HCT116 (cell line): ENCODE measurements around the gene LIN7B. TPM values are rescaled to one million over a fixed set of nuclear protein-coding genes. Genes with fewer than 3 reads are reported as not detected.

Experiments used
- ATAC-seq: fragments of 200-7000 bp; cut with Tn5 transposase; 2 replicates; pipeline ENCODE4 v1.9.1; 2020; ENCODE audit warnings: mild to moderate bottlenecking, moderate library complexity
- BruUV-seq: library from RNA; stranded (reverse); fragments of 400-500 nt; replicated peaks from 2 replicates; lab custom pipeline; 2021; lab: Mats Ljungman, UMichigan
- CTCF ChIA-PET: fragments of 300-600 bp; sonication (Branson Sonifier 250); formaldehyde crosslinking; loops from one replicate; lab custom pipeline; 2021; ENCODE audit warnings: antibody characterized with exemption; lab: Charles Lee
- POLR2A ChIA-PET: fragments of 300-600, 350-600 bp; sonication (Branson Sonifier 250); formaldehyde crosslinking; loops from one replicate; lab custom pipeline; 2021; ENCODE audit warnings: antibody characterized with exemption; lab: Charles Lee
- RAD21 ChIA-PET, 2 experiments: fragments of 300-600 bp; sonication (Branson Sonifier 250); formaldehyde crosslinking; loops; one replicate each; lab custom pipeline; 2023; ENCODE audit warnings: low total read pairs in 2 of 2; ENCODE audit not compliant: uncharacterized antibody in 2 of 2, unreplicated experiment in 2 of 2, low non-redundant PET in 1 of 2; lab: Charles Lee
- DNase-seq: peaks from one replicate; pipeline ENCODE4 v3.0.0-alpha.2; 2010; ENCODE audit warnings: low read depth, low spot score
- H2AFZ ChIP-seq: fragments of 200-600 bp; shearing (Covaris generic), sonication (generic); 2 replicates; pipeline ENCODE4 v1.6.1; 2017; ENCODE audit warnings: low read depth, mixed run types, mixed read lengths, antibody characterized with exemption, low read length; ENCODE audit not compliant: poor library complexity, severe bottlenecking
- H3K27ac ChIP-seq: 2 replicates; pipeline ENCODE4 v1.5.1; 2012; ENCODE audit warnings: low read depth, low read length
- H3K27me3 ChIP-seq: fragments of 200-600 bp; sonication (generic); 2 replicates; pipeline ENCODE4 v1.6.1; 2016; ENCODE audit warnings: mixed run types, low read length, mixed read lengths; ENCODE audit not compliant: insufficient read depth
- H3K36me3 ChIP-seq, 2 experiments: fragments of 200-500 bp in 1 of 2; fragments of 200-600 bp in 1 of 2; sonication (Bioruptor generic) in 1 of 2; sonication (generic) in 1 of 2; 2 replicates each; pipeline versions ENCODE4 v1.5.1 to v1.6.1; 2014 to 2016; ENCODE audit warnings: low read length in 2 of 2, inconsistent platforms in 1 of 2, mixed read lengths in 1 of 2, mixed run types in 1 of 2; ENCODE audit not compliant: insufficient read depth in 2 of 2, control insufficient read depth in 1 of 2
- H3K4me1 ChIP-seq, 2 experiments: fragments of 200-600 bp in 1 of 2; sonication (generic) in 1 of 2; 2 replicates each; pipeline versions ENCODE4 v1.5.1 to v1.6.1; 2012 to 2017; ENCODE audit warnings: low read length in 2 of 2, inconsistent platforms in 1 of 2, mild to moderate bottlenecking in 1 of 2, mixed read lengths in 1 of 2, mixed run types in 1 of 2, moderate library complexity in 1 of 2; ENCODE audit not compliant: insufficient read depth in 2 of 2, control insufficient read depth in 1 of 2
- H3K4me2 ChIP-seq: fragments of 200-600 bp; sonication (generic); 2 replicates; pipeline ENCODE4 v1.6.1; 2017; ENCODE audit warnings: mixed run types, low read length, mixed read lengths
- H3K4me3 ChIP-seq, 2 experiments: fragments of 200-600 bp in 1 of 2; sonication (generic) in 1 of 2; replicated peaks in 1 of 2; 2 replicates each; pipeline ENCODE4 v1.5.1; 2011 to 2016; ENCODE audit warnings: low read length in 2 of 2, control low read depth in 1 of 2, low read depth in 1 of 2, mild to moderate bottlenecking in 1 of 2, mixed read lengths in 1 of 2, mixed run types in 1 of 2
- H3K79me2 ChIP-seq: fragments of 200-600 bp; sonication (generic); 2 replicates; pipeline ENCODE4 v1.6.1; 2017; ENCODE audit warnings: mild to moderate bottlenecking, mixed run types, low read length, moderate library complexity, mixed read lengths; ENCODE audit not compliant: insufficient read depth
- H3K9ac ChIP-seq: fragments of 200-600 bp; sonication (generic); 2 replicates; pipeline ENCODE4 v1.6.1; 2016; ENCODE audit warnings: low read length, mixed read lengths
- H3K9me2 ChIP-seq: fragments of 200-600 bp; sonication (generic), shearing (Covaris generic); 2 replicates; pipeline ENCODE4 v1.6.1; 2017; ENCODE audit warnings: mixed run types, mild to moderate bottlenecking, moderate library complexity; ENCODE audit not compliant: insufficient read depth
- H3K9me3 ChIP-seq, 2 experiments: fragments of 200-500 bp in 1 of 2; fragments of 200-600 bp in 1 of 2; sonication (Bioruptor generic) in 1 of 2; sonication (generic) in 1 of 2; 2 replicates each; pipeline ENCODE4 v1.6.1; 2014 to 2017; ENCODE audit warnings: low read length in 2 of 2, mixed read lengths in 2 of 2, inconsistent platforms in 1 of 2, low read depth in 1 of 2, mild to moderate bottlenecking in 1 of 2, mixed run types in 1 of 2, moderate library complexity in 1 of 2; ENCODE audit not compliant: control insufficient read depth in 1 of 2, insufficient read depth in 1 of 2
- H4K20me1 ChIP-seq: fragments of 200-600 bp; sonication (generic), shearing (Covaris generic); 2 replicates; pipeline ENCODE4 v1.6.1; 2017; ENCODE audit warnings: mixed run types, mild to moderate bottlenecking, moderate library complexity; ENCODE audit not compliant: insufficient read depth
- CBX3 ChIP-seq: IDR thresholded peaks from 2 replicates; pipeline ENCODE4 v1.6.1; 2012; ENCODE audit warnings: low read depth
- EGR1 ChIP-seq: IDR thresholded peaks from 2 replicates; pipeline ENCODE4 v1.6.1; 2012; ENCODE audit warnings: low read depth
- EZH2phosphoT487 ChIP-seq: fragments of 200-600 bp; IDR thresholded peaks from 2 replicates; pipeline ENCODE4 v1.6.1; 2018; ENCODE audit warnings: antibody characterized with exemption, borderline replicate concordance
- JUND ChIP-seq: IDR thresholded peaks from 2 replicates; pipeline ENCODE4 v1.6.1; 2012
- POLR2A ChIP-seq: IDR thresholded peaks from 2 replicates; pipeline ENCODE4 v1.7.0; 2011; ENCODE audit warnings: borderline replicate concordance; ENCODE audit not compliant: insufficient read depth, insufficient read length; ENCODE audit errors: extremely low read depth
- RAD21 ChIP-seq: IDR thresholded peaks from 2 replicates; pipeline ENCODE4 v1.6.1; 2012; ENCODE audit warnings: low read depth, mild to moderate bottlenecking
- SIN3A ChIP-seq: IDR thresholded peaks from 2 replicates; pipeline ENCODE4 v1.6.1; 2012; ENCODE audit warnings: low read depth
- SP1 ChIP-seq: IDR thresholded peaks from 2 replicates; pipeline ENCODE4 v1.6.1; 2012; ENCODE audit warnings: low read depth
- SRF ChIP-seq: IDR thresholded peaks from 2 replicates; pipeline ENCODE4 v1.6.1; 2012; ENCODE audit warnings: low read depth
- TCF7L2 ChIP-seq: IDR thresholded peaks from 2 replicates; pipeline ENCODE4 v1.7.0; 2011; ENCODE audit warnings: borderline replicate concordance, inconsistent platforms; ENCODE audit not compliant: insufficient read depth, insufficient read length; ENCODE audit errors: extremely low read depth
- YY1 ChIP-seq: IDR thresholded peaks from 2 replicates; pipeline ENCODE4 v1.6.1; 2011; ENCODE audit warnings: low read length, low read depth, moderate library complexity, mild to moderate bottlenecking; ENCODE audit not compliant: insufficient replicate concordance; ENCODE audit errors: extremely low read depth
- ZFX ChIP-seq: fragments of 450-650 bp; IDR thresholded peaks from 2 replicates; pipeline ENCODE4 v1.6.1; 2017
- intact Hi-C: fragments of 100-400 bp; cut with micrococcal nuclease; formaldehyde crosslinking; loops from 2 replicates; pipeline ENCODE4 v1.10.0; 2022
- total RNA-seq: library from RNA; stranded (reverse); gene quantifications from one replicate; pipeline ENCODE4 v1.2.1, GENCODE V29; 2021; ENCODE audit not compliant: unreplicated experiment
- TF ChIP-seq, protein P1 (sequence below): IDR thresholded peaks from 2 replicates; pipeline ENCODE4 v1.6.1; 2012
- TF ChIP-seq, protein P2 (sequence below): IDR thresholded peaks from 2 replicates; pipeline ENCODE4 v1.6.1; 2011; ENCODE audit warnings: mild to moderate bottlenecking, low read length, moderate library complexity; ENCODE audit not compliant: insufficient replicate concordance; ENCODE audit errors: extremely low read depth

LIN7B gene
- total RNA-seq, 1 experiment from 2014 or later, result 7.2 TPM

DNA sequence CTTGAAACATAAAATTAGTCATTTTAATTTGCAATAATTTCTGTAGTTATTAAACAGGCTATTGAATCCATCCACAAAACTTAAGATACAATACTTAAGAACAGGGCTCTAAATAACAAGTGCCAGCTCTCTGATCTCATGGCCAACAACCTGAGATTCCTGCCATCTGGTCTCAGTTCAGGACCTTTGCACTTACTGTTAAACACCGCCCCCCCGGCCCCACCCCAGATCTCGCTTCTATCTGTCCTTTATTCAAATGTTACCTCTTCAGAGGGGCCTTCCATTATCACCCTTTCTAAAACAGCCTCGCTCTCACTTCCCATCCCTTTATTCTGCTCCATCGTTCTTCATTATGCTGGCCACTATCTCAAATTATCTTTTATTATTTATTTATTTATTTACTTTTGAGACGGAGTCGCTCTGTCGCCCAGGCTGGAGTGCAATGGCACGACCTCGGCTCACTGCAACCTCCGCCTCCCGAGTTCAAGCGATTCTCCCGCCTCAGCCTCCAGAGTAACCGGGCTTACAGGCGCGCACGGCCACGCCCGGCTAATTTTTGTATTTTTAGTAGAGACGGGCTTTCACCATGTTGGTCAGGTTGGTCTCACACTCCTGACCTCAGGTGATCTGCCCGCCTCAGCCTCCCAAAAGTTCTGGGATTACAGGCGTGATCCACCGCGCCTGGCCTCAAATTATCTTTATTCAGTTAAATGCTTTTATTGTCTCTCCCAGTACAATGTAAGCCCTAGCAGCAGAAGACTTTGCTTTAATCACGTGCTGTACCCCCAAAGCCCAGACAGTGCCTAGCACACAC lies 29.8 kb upstream of the LIN7B start:
- no peak for TF ChIP-seq SRF
- TF ChIP-seq, protein P1, sequence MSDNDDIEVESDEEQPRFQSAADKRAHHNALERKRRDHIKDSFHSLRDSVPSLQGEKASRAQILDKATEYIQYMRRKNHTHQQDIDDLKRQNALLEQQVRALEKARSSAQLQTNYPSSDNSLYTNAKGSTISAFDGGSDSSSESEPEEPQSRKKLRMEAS, result no peak
- CTCF ChIA-PET, result no interaction called here
- ATAC-seq, result 0 out of 2 replicates have a peak, but pooled peaks have one; percentile 0
- BruUV-seq, result TSS peak; percentile 70
- RAD21 ChIA-PET, result no interaction called here
- Histone ChIP-seq H3K4me1 (peaks cover 6 to 25% of the 10 kb centered on the region in 2 experiments), H3K36me3 (peaks cover 6 to 24% of the 10 kb centered on the region in 2 experiments; a peak in 3 of 4 replicates), H3K4me2 (peak overlapping the region; percentile 90), H2AFZ (no peak overlapping the region), H3K9me3 (no peaks in the 10 kb centered on the region), H3K4me3 (peak overlapping the region; percentile 25 to 86), H4K20me1 (peaks cover 28% of the 10 kb centered on the region; the same call in 1 of the 2 replicates), H3K27ac (peak overlapping the region; percentile 94), H3K79me2 (peaks cover 41% of the 10 kb centered on the region), H3K9ac (peak overlapping the region; percentile 78), H3K27me3 (no peaks in the 10 kb centered on the region), H3K9me2 (no peaks in the 10 kb centered on the region)
- intact Hi-C loops, result no loop called here
- POLR2A ChIA-PET, result no interaction called here
- DNase-seq, result no peak

DNA sequence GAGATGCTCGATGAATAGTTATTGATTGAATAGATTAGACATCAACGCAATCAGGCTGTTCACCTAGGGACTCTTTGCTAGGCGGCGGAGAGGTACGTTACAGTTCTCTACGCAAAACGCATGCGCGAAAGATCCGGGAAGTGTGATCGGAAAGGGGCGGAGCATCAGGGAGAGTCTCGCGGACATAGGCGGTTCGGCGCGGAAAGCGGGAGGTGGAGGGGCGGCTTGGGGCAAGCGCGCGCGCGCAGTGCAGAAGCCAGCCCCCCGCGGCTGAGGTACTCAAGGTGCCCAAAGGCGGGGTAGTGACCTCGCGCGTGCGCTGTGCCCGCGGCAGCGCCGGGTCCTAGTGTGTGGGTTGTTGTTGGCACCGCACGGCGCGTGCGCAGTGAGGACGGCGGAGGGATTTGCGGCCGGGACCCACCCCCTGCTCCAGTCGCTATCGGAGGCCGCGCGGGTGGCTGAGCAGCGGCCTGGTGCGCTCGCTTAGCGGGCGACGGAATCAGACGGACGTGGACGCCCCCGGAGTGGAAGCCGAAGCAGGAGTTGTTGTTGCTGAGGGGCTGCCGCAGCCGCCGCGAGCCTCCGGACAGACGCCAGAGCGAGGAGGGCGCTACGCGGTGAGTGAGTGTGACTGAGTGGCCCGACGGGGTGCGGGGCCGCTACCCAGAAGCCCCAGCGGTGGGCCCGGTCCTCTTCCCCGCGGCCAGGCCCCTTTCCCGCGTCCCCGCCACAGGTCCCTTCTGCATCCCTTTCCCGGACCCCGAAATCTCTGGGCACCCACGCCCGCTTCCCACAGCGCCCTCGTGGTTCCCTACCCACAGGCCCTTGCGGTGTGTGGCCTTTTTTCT lies 28.9 kb upstream of the LIN7B start, which contains the start of gene SNRNP70:
SNRNP70 (plus strand) TSS at position 432 of the 848 bp plus-strand sequence. CDS start 964 bp downstream, outside the sequence.
- H3K9me3 ChIP-seq, result no peaks in the 10 kb centered on the region
- peak within 1 kb of the TSS; percentile 94 for H3K27ac ChIP-seq
- peak within 1 kb of the TSS; percentile 86 for H3K4me3 ChIP-seq
- peak within 1 kb of the TSS; percentile 78 for H3K9ac ChIP-seq
- peaks cover 11 to 27% of the 10 kb centered on the region in 2 experiments for H3K36me3 ChIP-seq
- ATAC-seq, result peak; percentile 96
- peaks cover 6 to 25% of the 10 kb centered on the region in 2 experiments for H3K4me1 ChIP-seq
- ChIA-PET CTCF (no interaction called here), POLR2A (no interaction called here), RAD21 (no interaction called here)
- DNase-seq, result peak; percentile 98
- intact Hi-C loops, result no loop called here
- no peaks in the 10 kb centered on the region for H3K9me2 ChIP-seq
- H3K79me2 ChIP-seq, result peaks cover 49% of the 10 kb centered on the region
- H4K20me1 ChIP-seq, result peaks cover 30% of the 10 kb centered on the region; the same call in 1 of the 2 replicates
- peak within 1 kb of the TSS; percentile 90 for H3K4me2 ChIP-seq
- no TSS peak for BruUV-seq
- H2AFZ ChIP-seq, result no peak within 1 kb of the TSS
- no peaks in the 10 kb centered on the region for H3K27me3 ChIP-seq
- TF ChIP-seq, protein P2, sequence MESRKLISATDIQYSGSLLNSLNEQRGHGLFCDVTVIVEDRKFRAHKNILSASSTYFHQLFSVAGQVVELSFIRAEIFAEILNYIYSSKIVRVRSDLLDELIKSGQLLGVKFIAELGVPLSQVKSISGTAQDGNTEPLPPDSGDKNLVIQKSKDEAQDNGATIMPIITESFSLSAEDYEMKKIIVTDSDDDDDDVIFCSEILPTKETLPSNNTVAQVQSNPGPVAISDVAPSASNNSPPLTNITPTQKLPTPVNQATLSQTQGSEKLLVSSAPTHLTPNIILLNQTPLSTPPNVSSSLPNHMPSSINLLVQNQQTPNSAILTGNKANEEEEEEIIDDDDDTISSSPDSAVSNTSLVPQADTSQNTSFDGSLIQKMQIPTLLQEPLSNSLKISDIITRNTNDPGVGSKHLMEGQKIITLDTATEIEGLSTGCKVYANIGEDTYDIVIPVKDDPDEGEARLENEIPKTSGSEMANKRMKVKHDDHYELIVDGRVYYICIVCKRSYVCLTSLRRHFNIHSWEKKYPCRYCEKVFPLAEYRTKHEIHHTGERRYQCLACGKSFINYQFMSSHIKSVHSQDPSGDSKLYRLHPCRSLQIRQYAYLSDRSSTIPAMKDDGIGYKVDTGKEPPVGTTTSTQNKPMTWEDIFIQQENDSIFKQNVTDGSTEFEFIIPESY, result peak; percentile 83
- TF ChIP-seq EZH2phosphoT487 (no peak), SP1 (peak; percentile 75), RAD21 (no peak), EGR1 (peak; percentile 84), JUND (no peak), POLR2A (peak; percentile 46), CBX3 (peak; percentile 64; the same call in 1 of the 2 replicates), SIN3A (peak; percentile 92), ZFX (peak; percentile 97), YY1 (peak; percentile 61), TCF7L2 (peak; percentile 49)
